Measurements from ENCODE around the gene RAB3GAP2. TPM values are rescaled to one million over a fixed set of nuclear protein-coding genes. Genes with fewer than 3 reads are reported as not detected.
"Not testable (repeated sequence)": the region's sequence is repeated elsewhere in the genome, so short reads cannot be mapped to it uniquely, and the experiment has no call there.

Gene RAB3GAP2
- total RNA-seq, 1 donor from 2014 or later = 107 TPM

DNA sequence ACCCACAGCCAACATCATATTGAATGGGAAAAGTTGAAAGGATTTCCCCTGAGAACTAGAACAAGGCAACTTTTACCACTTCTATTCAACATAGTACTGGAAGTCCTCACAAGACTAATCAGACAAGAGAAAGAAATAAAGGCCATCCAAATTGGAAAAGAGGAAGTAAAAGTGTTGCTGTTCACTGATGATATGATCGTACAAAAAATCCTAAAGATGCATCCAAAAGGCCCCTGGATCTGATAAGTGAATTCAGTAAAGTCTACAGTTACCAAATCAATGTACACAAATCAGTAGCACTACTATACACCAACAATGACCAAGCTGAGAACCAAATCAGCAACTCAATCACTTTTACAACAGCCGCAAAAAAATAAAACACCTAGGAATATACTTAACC, 28.3 kb downstream of the RAB3GAP2 start:
- no peak for ATAC-seq (ENCODE audit: low read depth)
- Mint-ChIP-seq H3K4me1 (peaks cover 50% of the 10 kb centered on the region), H3K9me3 (peaks cover 10% of the 10 kb centered on the region), H3K36me3 (ENCODE audit: low read depth) (peaks cover 35% of the 10 kb centered on the region), H3K27ac (no peak overlapping the region), H3K4me3 (no peak overlapping the region), H3K27me3 (no peaks in the 10 kb centered on the region)
- TF ChIP-seq, protein P1, sequence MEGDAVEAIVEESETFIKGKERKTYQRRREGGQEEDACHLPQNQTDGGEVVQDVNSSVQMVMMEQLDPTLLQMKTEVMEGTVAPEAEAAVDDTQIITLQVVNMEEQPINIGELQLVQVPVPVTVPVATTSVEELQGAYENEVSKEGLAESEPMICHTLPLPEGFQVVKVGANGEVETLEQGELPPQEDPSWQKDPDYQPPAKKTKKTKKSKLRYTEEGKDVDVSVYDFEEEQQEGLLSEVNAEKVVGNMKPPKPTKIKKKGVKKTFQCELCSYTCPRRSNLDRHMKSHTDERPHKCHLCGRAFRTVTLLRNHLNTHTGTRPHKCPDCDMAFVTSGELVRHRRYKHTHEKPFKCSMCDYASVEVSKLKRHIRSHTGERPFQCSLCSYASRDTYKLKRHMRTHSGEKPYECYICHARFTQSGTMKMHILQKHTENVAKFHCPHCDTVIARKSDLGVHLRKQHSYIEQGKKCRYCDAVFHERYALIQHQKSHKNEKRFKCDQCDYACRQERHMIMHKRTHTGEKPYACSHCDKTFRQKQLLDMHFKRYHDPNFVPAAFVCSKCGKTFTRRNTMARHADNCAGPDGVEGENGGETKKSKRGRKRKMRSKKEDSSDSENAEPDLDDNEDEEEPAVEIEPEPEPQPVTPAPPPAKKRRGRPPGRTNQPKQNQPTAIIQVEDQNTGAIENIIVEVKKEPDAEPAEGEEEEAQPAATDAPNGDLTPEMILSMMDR (IDR thresholded peaks at IDR 0.05) = no peak
- DNase-seq = no peak
- intact Hi-C loops (cut with micrococcal nuclease) = no loop called here
- ChIA-PET CTCF (no interaction called here), POLR2A (no interaction called here)

DNA sequence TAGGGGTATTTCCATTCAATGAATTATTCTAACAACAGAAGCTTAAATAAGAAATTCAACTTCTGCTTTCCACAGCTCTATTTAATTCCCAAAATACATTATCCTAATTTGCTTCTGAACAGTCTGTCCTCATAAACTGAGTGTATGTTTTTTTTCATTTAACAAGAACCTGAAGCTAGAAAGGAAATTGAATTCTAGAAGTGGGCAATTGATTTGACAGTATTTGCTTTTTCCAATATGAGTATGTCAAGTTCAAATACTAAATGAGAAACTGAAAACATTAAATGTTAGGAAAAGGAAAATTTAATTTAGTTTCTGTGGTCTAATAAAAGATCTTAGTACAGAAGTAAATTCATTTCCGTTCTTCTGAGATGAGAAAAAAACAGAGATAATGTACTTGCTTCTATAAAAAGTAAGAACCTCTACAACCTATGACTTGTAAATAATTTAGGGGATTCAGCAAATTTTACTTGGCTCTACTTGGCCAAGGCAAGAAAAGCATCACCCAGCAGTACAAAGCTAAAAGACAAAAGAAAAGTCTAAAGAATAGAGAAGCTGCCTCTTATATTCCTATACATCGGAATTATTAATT, 31.1 kb downstream of the RAB3GAP2 start:
- Mint-ChIP-seq H3K27ac (no peak overlapping the region), H3K9me3 (peaks cover 2% of the 10 kb centered on the region), H3K27me3 (no peaks in the 10 kb centered on the region), H3K4me3 (peak overlapping the region; percentile 11), H3K36me3 (ENCODE audit: low read depth) (peaks cover 23% of the 10 kb centered on the region), H3K4me1 (peaks cover 50% of the 10 kb centered on the region)
- ChIA-PET POLR2A (no interaction called here), CTCF (interaction anchor here (1.0 kb wide), 1 partner anchor 31 kb away, joined by 3 read pairs; the partner anchor contains the start of gene RAB3GAP2)
- TF ChIP-seq, protein P1 (IDR thresholded peaks at IDR 0.05) = no peak
- DNase-seq (no peak), ATAC-seq (ENCODE audit: low read depth) (no peak)
- intact Hi-C loops (cut with micrococcal nuclease) = loop anchor here (1.0 to 2.0 kb wide), 2 partner anchors 13 to 14 kb away; no protein-coding TSS in a partner anchor

DNA sequence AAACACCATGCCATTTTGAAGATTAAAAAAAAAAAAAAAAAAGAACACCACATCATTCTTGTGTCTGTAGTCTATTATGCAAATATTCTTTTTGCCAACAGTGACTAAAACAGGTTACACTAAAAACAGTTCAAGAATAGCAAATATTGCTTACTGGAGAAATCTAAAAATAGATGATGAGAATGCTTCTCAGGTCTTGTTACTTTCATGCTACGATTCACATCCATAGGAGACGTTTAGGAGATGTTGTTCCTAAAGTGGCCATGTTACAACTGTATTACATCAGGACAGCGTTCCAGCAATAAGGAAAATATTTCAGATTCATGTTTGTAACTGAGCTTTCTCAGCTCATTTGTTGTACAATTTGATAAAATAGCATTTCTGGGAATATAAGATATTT, 32.3 kb downstream of the RAB3GAP2 start:
- intact Hi-C loops (cut with micrococcal nuclease) = loop anchor here (2.0 kb wide), 1 partner anchor 15 kb away; no protein-coding TSS in a partner anchor
- H3K4me1 Mint-ChIP-seq = peaks cover 51% of the 10 kb centered on the region
- no peak overlapping the region for H3K4me3 Mint-ChIP-seq
- ATAC-seq (ENCODE audit: low read depth) (no peak), DNase-seq (no peak)
- H3K27me3 Mint-ChIP-seq = no peaks in the 10 kb centered on the region
- H3K36me3 Mint-ChIP-seq (ENCODE audit: low read depth) = peaks cover 19% of the 10 kb centered on the region
- no peaks in the 10 kb centered on the region for H3K9me3 Mint-ChIP-seq
- no peak overlapping the region for H3K27ac Mint-ChIP-seq
- TF ChIP-seq, protein P1 (IDR thresholded peaks at IDR 0.05) = no peak
- ChIA-PET POLR2A (interaction anchor here (1.2 kb wide), 1 partner anchor 31 kb away, joined by 4 read pairs; no protein-coding TSS in a partner anchor), CTCF (no interaction called here)

GRCh38 chr1:220239213-220239612, 33.0 kb downstream of the RAB3GAP2 start:
- Mint-ChIP-seq H3K9me3 (no peaks in the 10 kb centered on the region), H3K27ac (no peak overlapping the region), H3K4me3 (no peak overlapping the region), H3K36me3 (ENCODE audit: low read depth) (peaks cover 14% of the 10 kb centered on the region), H3K27me3 (no peaks in the 10 kb centered on the region), H3K4me1 (peaks cover 46% of the 10 kb centered on the region)
- DNase-seq (no peak), ATAC-seq (ENCODE audit: low read depth) (no peak)
- POLR2A ChIA-PET = interaction anchor here (1.0 to 1.2 kb wide), 2 partner anchors 13 to 32 kb away, joined by 3 to 4 read pairs; no protein-coding TSS in a partner anchor
- intact Hi-C loops (cut with micrococcal nuclease) = no loop called here
- CTCF ChIA-PET = interaction anchor here (0.7 kb wide), 1 partner anchor 20 kb away, joined by 3 read pairs; no protein-coding TSS in a partner anchor
- TF ChIP-seq, protein P1 (IDR thresholded peaks at IDR 0.05) = no peak

DNA sequence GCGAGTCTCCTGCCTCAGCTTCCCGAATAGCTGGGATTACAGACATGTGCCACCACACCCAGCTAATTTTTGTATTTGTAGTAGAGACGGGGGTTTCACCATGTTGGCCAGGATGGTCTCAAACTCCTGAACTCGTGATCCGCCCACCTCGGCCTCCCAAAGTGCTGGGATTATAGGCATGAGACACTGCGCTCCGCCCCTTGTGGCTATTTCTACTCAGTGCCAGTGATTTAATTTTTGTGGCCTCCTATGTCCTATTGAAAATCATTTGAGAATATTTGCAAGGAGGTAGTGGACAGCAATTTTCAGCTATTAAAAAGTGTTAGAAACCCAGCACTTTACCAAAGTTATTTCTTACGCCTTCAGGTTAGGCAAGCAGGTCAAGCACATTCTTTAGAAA, 36.0 kb downstream of the RAB3GAP2 start:
- POLR2A ChIA-PET = interaction anchor here (0.6 kb wide), 1 partner anchor 9 kb away, joined by 4 read pairs; no protein-coding TSS in a partner anchor
- DNase-seq; H3K9me3 Mint-ChIP-seq; CTCF ChIA-PET; intact Hi-C loops (cut with micrococcal nuclease); H3K4me3 Mint-ChIP-seq; H3K27ac Mint-ChIP-seq; H3K27me3 Mint-ChIP-seq; ATAC-seq (ENCODE audit: low read depth): not testable (repeated sequence)
- peaks cover 25% of the 10 kb centered on the region for H3K36me3 Mint-ChIP-seq (ENCODE audit: low read depth)
- H3K4me1 Mint-ChIP-seq = peaks cover 25% of the 10 kb centered on the region

Measured in activated B cell treated with CpG ODN at 0.5 μM for 24 hours (primary cell).